Measurements from ENCODE around the gene UGGT1. TPM values are rescaled to one million over a fixed set of nuclear protein-coding genes. Genes with fewer than 3 reads are reported as not detected.

UGGT1 gene
- total RNA-seq, 4 donors from 2014 or later: 17.8 to 57.2 (median 27.2) TPM

GRCh38 chr2:128178149-128178649 lies 87.2 kb downstream of the UGGT1 start:
- WGBS, 2 donors: 87 to 91% methylated on average over 8 of the region's 8 CpGs
- TF ChIP-seq CTCF (IDR thresholded peaks at IDR 0.05) (no peak), POLR2A (IDR thresholded peaks at IDR 0.05) (no peak)

GRCh38 chr2:128178650-128179460 lies 87.9 kb downstream of the UGGT1 start:
- no peak for TF ChIP-seq POLR2A (IDR thresholded peaks at IDR 0.05)
- no peak for TF ChIP-seq CTCF (IDR thresholded peaks at IDR 0.05)
- H3K4me3 ChIP-seq (ENCODE audit: low read depth, poor library complexity, severe bottlenecking): no peak overlapping the region
- intact Hi-C loops (cut with DNase I; ENCODE audit: low total_unique reads): no loop called here
- 71% methylated on average over 9 of the region's 9 CpGs for WGBS, 2 donors
- DNase-seq (ENCODE audit: low spot score in 2 of 2): peak in 1 of 2 donors; percentile 23

More at GRCh38 chr2:128178149-128178649, 87.2 kb downstream of the UGGT1 start:
- no peak overlapping the region for H3K4me3 ChIP-seq (ENCODE audit: low read depth, poor library complexity, severe bottlenecking)
- intact Hi-C loops (cut with DNase I; ENCODE audit: low total_unique reads): no loop called here
- no peak for DNase-seq (ENCODE audit: low spot score in 2 of 2)

- 90 to 93% methylated on average over 4 of the region's 4 CpGs for WGBS, 2 donors
- H3K4me3 ChIP-seq (ENCODE audit: low read depth, poor library complexity, severe bottlenecking): no peak overlapping the region
- intact Hi-C loops (cut with DNase I; ENCODE audit: low total_unique reads): no loop called here
- DNase-seq (ENCODE audit: low spot score in 2 of 2): no peak
- TF ChIP-seq CTCF (IDR thresholded peaks at IDR 0.05) (no peak), POLR2A (IDR thresholded peaks at IDR 0.05) (no peak)
Observed at GRCh38 chr2:128179461-128179755, 88.4 kb downstream of the UGGT1 start.

GRCh38 chr2:128180031-128180430 lies 89.0 kb downstream of the UGGT1 start:
- DNase-seq (ENCODE audit: low spot score in 2 of 2): no peak
- 80% methylated on average over 4 of the region's 4 CpGs for WGBS, 2 donors
- intact Hi-C loops (cut with DNase I; ENCODE audit: low total_unique reads): no loop called here
- TF ChIP-seq CTCF (IDR thresholded peaks at IDR 0.05): no peak
- TF ChIP-seq POLR2A (IDR thresholded peaks at IDR 0.05): no peak
- no peak overlapping the region for H3K4me3 ChIP-seq (ENCODE audit: low read depth, poor library complexity, severe bottlenecking)

- no peak overlapping the region for H3K4me3 ChIP-seq (ENCODE audit: low read depth, poor library complexity, severe bottlenecking)
- intact Hi-C loops (cut with DNase I; ENCODE audit: low total_unique reads): no loop called here
- TF ChIP-seq POLR2A (IDR thresholded peaks at IDR 0.05) (no peak), CTCF (IDR thresholded peaks at IDR 0.05) (no peak)
- no peak for DNase-seq (ENCODE audit: low spot score in 2 of 2)
- WGBS, 2 donors: 91 to 94% methylated on average over 6 of the region's 6 CpGs
Observed at GRCh38 chr2:128185576-128185975, 94.6 kb downstream of the UGGT1 start.

All from lower leg skin (tissue), 4 donors.